22Rv1 (cell line): ENCODE data around the gene MAN2A2.

Experiments used
- CTCF ChIP-seq: fragments of 450-650 bp; IDR thresholded peaks from 2 replicates; pipeline ENCODE4 v1.5.1; 2017; ENCODE audit warnings: mild to moderate bottlenecking
- ZFX ChIP-seq: fragments of 450-650 bp; IDR thresholded peaks from 2 replicates; pipeline ENCODE4 v1.6.1; 2017; ENCODE audit warnings: antibody characterized with exemption, borderline replicate concordance

GRCh38 chr15:90955624-90956273 lies 52.6 kb downstream of the MAN2A2 start:
- TF ChIP-seq CTCF: no peak
- no peak for TF ChIP-seq ZFX
